Omental fat pad (tissue), 4 donors: ENCODE data around the gene TMEM182. TPM values are rescaled to one million over a fixed set of nuclear protein-coding genes. Genes with fewer than 3 reads are reported as not detected.

Experiments used
- ATAC-seq: fragments of 150-250 bp; one replicate; pipeline ENCODE4 v1.9.1; 2016; ENCODE audit warnings: mild to moderate bottlenecking, moderate library complexity; ENCODE audit not compliant: low FRiP score
- DNase-seq: peaks from one replicate; pipeline ENCODE4 v3.0.0-alpha.2; 2019; ENCODE audit warnings: low spot score
- total RNA-seq, 4 donors: library from RNA; depleted of rRNA; stranded (reverse); fragments of >200 nt; gene quantifications; one replicate each; pipeline ENCODE4 v1.1.0, GENCODE V29; 2016
- TF ChIP-seq, protein P1 (sequence below), 3 donors: fragments of 450-650 bp; IDR thresholded peaks; one replicate each; pipeline ENCODE4 v1.5.1; 2016 to 2017; ENCODE audit warnings: antibody characterized with exemption in 3 of 3, mild to moderate bottlenecking in 3 of 3, moderate library complexity in 2 of 3

Gene TMEM182
- total RNA-seq, 4 donors from 2014 or later: 1.3 to 2.4 (median 1.5) TPM

DNA sequence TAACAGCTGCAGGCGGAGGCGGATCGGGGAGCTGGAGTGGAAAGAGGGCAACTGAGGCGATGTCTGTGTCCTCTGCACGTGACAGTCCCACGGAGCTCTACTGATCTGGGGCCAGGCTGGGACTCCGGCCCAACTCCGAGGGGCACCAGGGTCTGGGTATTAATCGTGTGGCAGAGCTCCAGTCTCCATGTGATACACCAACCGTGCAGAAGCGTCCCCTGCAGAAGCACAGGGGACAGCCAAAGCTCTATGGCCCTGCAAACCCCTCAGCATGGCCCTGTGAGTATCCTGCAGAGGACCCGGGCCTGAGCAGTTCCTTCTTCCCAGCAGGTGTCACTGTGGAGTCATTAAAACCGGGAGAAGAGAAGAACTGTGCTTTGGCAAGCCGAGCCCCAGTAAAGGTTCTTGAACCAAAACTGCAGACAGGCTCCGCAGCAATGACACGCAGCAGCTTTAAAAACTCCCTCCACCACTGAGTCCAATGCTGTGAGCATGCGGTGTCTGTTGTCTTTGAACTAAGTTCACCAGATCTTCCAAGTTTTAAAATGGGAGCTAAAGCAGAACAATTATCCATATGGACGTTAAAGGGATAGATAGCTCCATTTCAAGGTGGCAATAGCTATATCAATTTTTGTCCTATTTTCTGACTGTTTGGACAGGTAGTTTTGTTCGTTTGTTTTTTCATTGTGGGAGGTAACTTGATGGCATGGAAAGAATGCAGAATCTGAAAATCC is 79.4 kb downstream of the TMEM182 start:
- TF ChIP-seq, protein P1, sequence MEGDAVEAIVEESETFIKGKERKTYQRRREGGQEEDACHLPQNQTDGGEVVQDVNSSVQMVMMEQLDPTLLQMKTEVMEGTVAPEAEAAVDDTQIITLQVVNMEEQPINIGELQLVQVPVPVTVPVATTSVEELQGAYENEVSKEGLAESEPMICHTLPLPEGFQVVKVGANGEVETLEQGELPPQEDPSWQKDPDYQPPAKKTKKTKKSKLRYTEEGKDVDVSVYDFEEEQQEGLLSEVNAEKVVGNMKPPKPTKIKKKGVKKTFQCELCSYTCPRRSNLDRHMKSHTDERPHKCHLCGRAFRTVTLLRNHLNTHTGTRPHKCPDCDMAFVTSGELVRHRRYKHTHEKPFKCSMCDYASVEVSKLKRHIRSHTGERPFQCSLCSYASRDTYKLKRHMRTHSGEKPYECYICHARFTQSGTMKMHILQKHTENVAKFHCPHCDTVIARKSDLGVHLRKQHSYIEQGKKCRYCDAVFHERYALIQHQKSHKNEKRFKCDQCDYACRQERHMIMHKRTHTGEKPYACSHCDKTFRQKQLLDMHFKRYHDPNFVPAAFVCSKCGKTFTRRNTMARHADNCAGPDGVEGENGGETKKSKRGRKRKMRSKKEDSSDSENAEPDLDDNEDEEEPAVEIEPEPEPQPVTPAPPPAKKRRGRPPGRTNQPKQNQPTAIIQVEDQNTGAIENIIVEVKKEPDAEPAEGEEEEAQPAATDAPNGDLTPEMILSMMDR (IDR thresholded peaks at IDR 0.05): no peak
- no peak for DNase-seq
- peak; percentile 44 for ATAC-seq

DNA sequence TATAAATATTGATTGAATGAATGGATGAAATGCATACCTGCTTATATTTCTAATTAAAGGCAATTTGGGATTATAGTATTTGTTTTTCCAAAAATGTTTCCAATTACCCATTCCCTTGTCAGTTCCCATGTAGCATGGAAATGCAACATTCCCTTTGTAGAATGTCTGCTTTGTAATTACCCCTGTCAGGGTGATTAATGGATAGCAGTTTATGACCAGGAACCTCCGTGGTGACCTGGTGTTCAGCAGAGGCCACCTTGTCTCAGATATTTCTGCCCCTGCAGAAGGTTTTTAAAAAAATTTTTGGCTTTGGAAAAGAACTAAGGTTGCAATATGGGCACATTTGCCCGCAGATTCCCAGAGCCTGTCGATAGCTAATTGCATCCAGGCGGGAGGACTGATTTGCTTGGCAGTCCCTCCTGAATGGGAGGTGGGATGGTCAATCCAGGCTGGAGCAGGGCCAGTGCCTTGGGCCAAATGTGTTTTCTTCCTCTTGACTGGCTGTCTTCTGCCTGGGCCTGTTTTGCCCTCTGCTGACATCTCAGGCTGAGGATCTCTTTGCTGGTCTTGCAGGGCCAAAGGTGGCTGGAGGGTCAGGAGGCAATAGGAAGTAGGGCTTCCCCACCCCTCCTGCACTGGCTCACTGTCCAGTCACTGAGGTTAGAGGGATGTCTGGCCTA is 82.1 kb downstream of the TMEM182 start:
- TF ChIP-seq, protein P1 (IDR thresholded peaks at IDR 0.05): no peak
- no peak for DNase-seq
- ATAC-seq: no peak

DNA sequence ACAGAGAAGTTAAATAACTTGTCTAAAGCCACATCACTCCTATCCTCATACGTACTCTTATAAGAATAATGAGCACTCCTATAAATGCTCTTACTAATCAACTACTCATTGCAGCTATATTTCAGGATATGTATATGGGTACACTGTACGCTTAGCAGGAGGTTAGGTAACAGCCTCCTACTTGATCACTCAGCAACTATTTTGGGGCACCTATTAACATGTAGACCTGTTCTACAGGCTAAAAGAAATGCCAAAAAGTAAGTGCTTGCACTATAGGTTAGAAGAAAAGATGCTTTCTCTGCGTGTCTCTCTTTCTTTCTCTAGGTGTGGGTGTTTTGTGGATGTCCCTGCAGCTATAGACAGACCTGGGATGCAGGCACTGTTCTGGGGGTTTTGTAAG is 83.1 kb downstream of the TMEM182 start:
- TF ChIP-seq, protein P1 (IDR thresholded peaks at IDR 0.05): no peak
- DNase-seq (no peak), ATAC-seq (no peak)

DNA sequence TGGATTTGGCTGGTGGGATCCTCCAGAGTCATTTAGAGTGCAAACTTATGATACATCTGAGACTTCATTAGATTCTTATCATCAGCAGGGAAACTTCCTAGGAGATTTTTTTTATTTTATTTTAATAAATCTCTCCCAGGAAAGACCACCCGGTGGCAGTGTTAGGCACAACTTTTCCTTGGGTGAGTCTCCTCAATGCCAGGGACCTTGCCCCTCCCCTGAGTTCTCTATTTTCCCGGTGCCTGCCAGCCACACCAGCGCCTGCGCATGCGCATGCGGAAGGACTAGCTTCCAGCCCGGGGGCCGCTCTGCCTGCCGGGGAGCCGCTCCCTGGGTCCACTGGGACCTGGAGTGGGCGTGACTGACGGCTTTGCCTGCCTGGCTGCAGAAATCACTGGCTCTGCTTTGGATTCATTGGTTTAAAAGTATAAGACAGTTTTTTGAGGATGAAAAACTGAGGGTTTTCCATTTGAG is 86.6 kb downstream of the TMEM182 start:
- TF ChIP-seq, protein P1 (IDR thresholded peaks at IDR 0.05): no peak

DNA sequence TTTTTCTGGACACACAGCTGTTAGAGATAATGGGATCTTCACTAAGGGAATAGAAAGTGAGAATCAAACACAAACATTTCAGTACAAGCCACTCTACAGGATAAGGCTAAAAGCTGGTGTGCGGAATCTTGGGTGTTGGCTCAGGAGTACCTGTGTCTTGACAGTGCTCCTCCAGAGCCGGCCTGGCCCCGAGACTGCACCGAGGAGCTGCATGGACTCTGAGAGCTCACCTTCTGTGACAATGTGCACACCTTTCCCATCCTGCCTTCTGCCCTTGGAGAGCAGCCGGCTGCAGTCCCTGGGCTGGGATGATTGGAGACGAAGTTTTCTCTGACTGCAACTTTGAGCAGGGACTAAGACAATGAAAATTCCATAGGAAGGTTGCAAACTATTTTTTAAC is 89.1 kb downstream of the TMEM182 start:
- ATAC-seq (no peak), DNase-seq (no peak)
- TF ChIP-seq, protein P1 (IDR thresholded peaks at IDR 0.05): no peak

More for the DNA sequence above, 86.6 kb downstream of the TMEM182 start:
- no peak for DNase-seq
- peak; percentile 41 for ATAC-seq

DNA sequence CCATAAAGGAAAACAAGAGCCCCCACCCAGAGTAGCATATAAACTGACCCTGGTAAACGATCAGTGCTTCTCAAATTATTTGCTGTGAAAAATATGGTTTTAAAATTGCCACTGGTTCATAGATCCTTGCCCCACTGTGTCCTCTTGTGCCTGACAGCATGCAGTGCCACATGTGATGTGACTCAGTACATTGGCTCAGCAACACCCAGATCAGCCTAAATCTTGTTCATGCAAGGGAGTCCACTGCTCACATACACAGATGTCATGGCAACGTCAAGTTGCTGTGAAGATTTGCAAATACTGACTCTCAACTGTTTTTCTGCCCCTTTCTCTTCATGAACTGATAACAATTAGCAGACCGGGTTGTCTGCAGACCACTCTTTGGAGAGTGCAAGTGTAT is 91.0 kb downstream of the TMEM182 start:
- TF ChIP-seq, protein P1 (IDR thresholded peaks at IDR 0.05): no peak
- DNase-seq (no peak), ATAC-seq (no peak)

Other genes starting within 250 kb of the TMEM182 start
- gene SLC9A2, start 142.5 kb upstream of the TMEM182 start, total RNA-seq: under 1 TPM; 0.09 to 0.16 (median 0.12) TPM